A375 (cell line): ENCODE results near the gene PGRMC2. TPM values are rescaled to one million over a fixed set of nuclear protein-coding genes. Genes with fewer than 3 reads are reported as not detected.

Experiments
- total RNA-seq: library from RNA; depleted of rRNA; stranded (reverse); fragments of >200 nt; shearing (Covaris generic); gene quantifications from 2 replicates; pipeline ENCODE4 v1.2.3, GENCODE V29; 2014; rRNA removed

The PGRMC2 gene, protein sequence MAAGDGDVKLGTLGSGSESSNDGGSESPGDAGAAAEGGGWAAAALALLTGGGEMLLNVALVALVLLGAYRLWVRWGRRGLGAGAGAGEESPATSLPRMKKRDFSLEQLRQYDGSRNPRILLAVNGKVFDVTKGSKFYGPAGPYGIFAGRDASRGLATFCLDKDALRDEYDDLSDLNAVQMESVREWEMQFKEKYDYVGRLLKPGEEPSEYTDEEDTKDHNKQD
- 5.5 and 11.9 TPM in 2 replicates for total RNA-seq

GRCh38 chr4:128287141-128287870 is at the start of gene PGRMC2:
PGRMC2 (minus strand) TSS chr4:128287813; CDS start chr4:128287790, 23 bp downstream.

Other genes with a start within 250 kb of the PGRMC2 start
- gene LARP1B, start 226.5 kb downstream of the PGRMC2 start, total RNA-seq, result 19.7 and 20.5 TPM in 2 replicates